Skeletal muscle cell (primary cell): ENCODE results near the gene C19orf25.
A peak's percentile ranks its signal among the peaks of the same experiment; 100 is the strongest.

Experiments used
- DNase-seq: peaks from one replicate; pipeline ENCODE4 v3.0.0-alpha.2; 2010; ENCODE audit warnings: low read depth
- H3K4me3 ChIP-seq: 2 replicates; pipeline ENCODE4 v1.5.1; 2011; ENCODE audit warnings: low read depth, mild to moderate bottlenecking, control low read depth, low read length, moderate library complexity

The C19orf25 gene

DNA sequence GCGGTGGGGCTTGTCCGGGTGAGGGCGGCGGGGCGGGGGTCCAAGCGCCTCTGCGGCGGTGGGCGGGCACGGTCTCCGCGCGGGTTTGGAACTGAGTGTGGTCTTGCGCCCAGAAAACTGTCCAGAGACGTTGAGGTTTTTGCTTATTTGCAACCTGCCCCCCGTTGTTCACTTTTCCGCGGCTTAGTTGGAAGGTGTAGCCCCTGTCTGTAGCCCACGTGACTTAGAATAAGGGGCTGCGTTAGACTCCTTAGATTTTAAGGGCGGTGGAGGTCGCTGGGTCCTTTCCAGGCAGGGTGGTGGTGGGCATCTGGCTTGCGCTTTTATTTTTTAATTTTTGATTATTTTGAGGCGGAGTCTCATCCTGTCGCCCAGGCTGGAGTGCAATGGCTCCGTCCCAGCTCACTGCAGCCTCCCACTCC lies 40.1 kb downstream of the C19orf25 start:
- DNase-seq = no peak
- H3K4me3 ChIP-seq = peak overlapping the region; percentile 72

DNA sequence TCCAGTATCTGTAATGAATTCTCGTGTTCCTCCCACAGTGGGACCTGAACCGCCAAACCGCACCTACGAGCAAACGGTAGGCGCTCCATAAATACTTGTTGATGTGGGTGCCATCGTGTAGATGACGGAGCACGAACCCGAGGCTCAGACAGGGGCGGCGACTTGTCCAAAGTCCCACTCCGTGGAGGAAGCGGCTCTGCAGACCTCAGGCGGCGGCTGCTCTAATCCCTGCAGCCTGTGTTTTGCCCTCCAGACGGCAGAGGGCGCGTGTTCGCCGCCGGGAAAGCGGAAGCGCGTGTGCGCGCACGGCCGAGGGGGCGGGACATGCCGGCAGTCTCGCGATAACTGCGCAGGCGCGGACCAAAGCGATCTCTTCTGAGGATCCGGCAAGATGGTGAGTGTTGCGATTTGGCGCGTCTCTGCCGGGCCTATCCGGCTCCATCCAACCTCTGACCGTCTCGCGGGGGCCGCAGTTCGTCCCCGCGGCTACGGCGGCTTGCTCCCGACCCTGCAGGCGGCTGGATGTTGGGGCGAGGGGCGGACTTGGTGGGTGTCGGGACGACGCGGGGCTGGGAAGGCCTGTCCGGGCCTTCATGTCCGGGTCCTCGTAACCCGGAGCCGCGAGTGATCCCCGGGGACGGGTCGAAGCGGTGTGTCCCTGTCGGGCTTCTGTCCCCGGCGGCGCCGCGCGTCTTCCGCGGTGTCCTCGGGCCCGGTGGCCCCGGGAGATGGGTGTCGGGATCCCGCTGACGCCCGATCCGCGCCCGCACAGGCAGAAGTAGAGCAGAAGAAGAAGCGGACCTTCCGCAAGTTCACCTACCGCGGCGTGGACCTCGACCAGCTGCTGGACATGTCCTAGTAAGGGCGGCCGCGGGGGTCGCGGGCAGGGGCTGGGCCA lies 40.7 kb downstream of the C19orf25 start, which contains the start of gene RPS15:
Gene RPS15, plus strand, starts transcription at position 362 of the 898 bp plus-strand sequence. Its CDS starts 30 bp downstream, at position 392.
- H3K4me3 ChIP-seq = peak within 1 kb of the TSS; percentile 72
- peak; percentile 82 for DNase-seq

DNA sequence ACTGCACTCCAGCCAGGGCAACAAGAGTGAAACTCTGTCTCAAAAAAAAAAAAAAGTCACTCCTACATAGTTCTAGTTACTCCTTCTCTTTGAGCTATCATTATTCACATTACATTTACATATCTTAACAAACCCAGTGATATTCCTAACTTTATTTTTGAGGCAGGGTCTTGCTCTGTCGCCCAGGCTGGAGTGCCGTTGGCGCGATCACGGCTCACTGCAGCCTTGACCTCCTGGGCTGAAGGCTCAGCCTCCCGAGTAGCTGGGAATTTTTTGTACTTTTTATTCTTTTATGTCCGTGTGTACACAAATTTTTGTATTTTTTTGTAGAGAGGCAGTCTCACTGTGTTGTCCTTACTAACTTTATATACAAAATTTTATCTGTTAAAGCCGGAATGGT lies 41.4 kb downstream of the C19orf25 start:
- no peak overlapping the region for H3K4me3 ChIP-seq
- DNase-seq = no peak

DNA sequence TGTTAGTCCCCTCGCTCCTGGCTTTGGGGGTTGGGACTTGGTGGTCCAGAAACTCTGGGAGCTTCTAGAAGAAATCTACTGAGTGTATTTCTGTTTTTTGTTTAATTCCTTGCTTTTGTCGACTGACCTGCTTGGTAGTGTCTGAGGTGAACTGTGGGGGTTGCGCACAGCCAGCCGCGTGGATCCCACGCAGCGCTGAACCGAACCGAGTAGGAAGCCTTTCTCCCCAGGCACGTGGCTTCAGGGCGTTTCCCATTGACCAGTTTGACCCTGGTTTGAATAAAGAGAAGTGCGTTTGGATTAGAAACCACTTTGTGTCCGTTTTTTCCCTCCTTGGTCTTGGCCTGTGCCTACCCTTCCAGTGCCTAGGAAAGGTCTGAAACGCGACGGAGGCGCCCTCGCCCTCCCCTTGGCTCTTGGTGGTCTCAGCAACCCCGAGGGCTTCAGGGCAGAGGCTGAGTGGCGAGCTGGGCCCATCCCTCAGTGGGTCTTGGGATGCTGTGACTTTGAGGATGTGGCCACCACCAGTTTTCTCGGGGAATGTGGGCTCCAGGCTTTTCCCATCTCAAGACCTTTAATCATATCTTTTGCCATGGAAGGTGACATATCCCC lies 43.5 kb downstream of the C19orf25 start:
- DNase-seq = no peak
- no peak overlapping the region for H3K4me3 ChIP-seq

DNA sequence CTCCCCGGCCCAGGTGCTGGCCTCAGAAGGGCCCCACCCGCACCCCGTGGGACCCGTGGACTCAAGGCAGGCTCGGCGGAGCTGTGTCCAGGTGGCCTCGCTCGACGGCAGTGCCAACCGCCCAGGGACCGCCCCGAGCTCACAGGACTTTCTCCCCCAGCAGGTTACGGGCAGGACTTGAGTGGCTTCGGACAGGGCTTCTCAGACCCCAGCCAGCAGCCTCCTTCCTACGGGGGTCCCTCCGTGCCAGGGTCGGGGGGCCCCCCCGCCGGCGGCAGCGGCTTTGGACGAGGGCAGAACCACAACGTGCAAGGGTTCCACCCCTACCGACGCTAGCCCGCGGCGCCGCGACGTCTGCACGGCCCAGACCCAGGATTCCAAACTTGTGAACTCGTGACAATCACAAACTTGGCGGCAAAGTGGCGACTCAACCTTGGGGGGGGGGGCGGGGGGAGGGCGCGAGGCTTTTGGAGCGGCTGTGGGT lies 44.4 kb downstream of the C19orf25 start:
- no peak for DNase-seq
- no peak overlapping the region for H3K4me3 ChIP-seq

DNA sequence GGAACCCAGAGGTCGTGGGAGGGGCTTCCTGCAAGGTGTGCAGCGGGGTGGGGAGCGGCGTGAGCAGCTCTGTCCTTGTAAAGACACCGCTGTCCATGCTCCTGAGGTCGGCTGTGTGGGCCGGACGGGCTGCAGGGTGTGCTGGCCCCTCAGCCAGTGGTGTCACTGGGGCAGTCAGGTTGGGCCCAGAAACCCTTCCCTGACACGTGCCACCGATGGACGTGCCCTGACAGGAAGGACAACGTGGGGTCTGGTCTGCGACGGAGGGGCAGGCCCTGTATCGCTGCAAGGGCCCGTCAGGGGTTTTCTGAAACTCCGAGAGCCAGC lies 45.0 kb downstream of the C19orf25 start:
- H3K4me3 ChIP-seq = no peak overlapping the region
- no peak for DNase-seq

- DNase-seq = no peak
These were observed 45.6 kb downstream of the C19orf25 start for GRCh38 chr19:1433119-1434039.

DNA sequence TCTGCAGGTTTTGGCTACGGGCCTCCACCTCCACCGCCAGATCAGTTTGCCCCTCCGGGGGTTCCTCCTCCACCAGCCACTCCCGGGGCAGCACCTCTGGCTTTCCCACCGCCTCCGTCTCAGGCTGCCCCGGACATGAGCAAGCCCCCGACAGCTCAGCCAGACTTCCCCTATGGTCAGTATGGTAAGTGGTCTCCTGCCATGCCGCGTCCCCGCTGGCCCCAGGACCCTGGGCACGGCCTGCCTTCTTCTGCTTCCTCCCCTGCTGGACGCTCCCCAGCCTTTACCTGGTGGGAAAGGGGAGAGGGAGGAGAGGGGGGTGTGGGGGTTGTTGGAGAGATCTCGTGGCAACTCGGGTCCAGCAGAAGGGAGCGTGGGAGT lies 46.5 kb downstream of the C19orf25 start:
- DNase-seq = no peak
- no peak overlapping the region for H3K4me3 ChIP-seq

More at GRCh38 chr19:1433119-1434039, 45.6 kb downstream of the C19orf25 start:
- H3K4me3 ChIP-seq = no peak overlapping the region

DNA sequence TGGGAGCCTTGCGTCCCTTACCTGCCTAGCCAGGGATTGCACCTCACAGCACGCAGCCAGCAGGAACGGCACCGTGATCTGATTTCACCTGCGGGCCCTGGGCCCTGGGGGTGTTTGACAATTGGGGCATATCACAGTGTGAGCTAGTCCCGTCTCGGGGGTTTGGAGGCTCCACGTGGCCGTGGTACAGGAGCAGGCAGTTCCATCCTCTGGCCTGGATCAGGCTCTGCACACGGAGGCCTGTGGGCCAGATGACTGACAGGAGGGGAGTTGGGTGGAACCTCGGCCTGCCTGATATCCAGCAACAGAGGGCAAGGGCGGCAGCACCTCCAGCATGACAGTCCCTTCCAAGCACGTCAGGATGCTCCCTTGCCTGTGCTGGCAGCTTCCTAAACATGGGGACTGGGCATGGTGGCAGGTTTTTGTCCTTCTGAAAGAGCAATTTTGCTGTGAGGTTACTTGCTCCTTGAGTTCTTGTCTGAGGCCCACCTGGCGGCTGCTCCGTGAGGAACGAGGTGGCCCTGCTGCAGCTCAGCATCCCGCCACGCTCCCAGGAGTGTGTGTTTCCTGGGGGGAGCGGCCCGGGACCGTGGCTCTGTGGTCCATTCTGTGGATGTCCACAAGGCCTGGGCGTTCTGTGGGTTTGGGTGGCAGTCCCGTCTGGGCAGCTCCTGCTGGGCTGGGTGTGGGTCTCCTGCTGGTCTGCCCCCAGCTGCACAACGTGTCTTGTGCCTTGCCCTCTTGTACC lies 47.1 kb downstream of the C19orf25 start:
- no peak overlapping the region for H3K4me3 ChIP-seq
- DNase-seq = no peak

DNA sequence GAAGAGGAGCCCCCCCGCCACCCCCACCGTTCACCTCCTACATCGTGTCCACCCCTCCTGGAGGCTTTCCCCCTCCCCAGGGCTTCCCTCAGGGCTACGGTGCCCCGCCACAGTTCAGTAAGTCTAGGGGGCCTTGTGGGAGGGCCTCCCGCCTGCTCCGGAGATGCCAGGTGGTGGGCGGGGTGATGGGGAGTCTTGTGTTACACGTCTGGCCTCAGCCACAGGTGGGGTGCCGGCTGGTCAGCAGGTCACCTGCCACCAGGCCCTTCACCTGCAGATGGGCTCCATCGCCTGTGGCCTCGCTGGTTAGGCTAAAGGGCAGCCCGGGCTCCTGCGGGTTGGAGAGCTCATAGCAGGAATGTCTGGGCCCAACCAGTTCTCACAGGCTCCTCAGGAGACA lies 48.8 kb downstream of the C19orf25 start:
- no peak overlapping the region for H3K4me3 ChIP-seq
- DNase-seq = no peak

GRCh38 chr19:1429750-1430149 lies 49.3 kb downstream of the C19orf25 start:
- no peak overlapping the region for H3K4me3 ChIP-seq

DNA sequence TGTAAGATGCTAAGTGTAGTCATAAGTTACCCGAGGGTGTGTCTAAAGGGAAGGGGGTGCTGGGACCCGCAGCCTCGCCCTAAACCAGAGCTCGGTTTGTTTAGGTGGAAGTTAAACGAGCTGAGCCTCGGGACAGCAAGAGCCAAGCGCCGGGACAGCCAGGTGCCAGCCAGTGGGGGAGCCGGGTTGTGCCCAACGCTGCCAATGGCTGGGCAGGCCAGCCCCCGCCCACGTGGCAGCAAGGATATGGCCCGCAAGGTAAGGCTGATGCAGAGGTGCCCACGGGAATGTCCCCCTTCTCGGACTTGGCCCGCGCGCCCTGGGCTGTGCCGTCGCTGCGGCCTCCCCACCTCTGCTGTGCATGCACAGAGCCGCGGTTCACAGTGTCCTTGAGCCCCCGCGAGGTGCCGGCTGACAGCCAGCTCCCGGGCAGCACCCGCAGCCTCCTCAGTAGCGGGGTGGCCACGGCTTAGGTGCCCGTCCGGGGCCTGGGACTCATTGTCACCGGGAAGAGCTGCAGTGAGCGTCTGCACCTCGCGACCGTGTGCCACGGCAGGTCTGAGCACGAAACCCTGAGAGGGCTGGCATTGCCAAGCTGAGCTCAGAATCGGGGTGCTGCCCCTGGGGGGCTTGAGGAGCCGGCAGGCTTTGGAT lies 50.1 kb downstream of the C19orf25 start:
- no peak for DNase-seq
- H3K4me3 ChIP-seq = no peak overlapping the region

More at GRCh38 chr19:1429750-1430149, 49.3 kb downstream of the C19orf25 start:
- no peak for DNase-seq

- no peak overlapping the region for H3K4me3 ChIP-seq
- no peak for DNase-seq
These were observed 51.6 kb downstream of the C19orf25 start for GRCh38 chr19:1427221-1427920.

DNA sequence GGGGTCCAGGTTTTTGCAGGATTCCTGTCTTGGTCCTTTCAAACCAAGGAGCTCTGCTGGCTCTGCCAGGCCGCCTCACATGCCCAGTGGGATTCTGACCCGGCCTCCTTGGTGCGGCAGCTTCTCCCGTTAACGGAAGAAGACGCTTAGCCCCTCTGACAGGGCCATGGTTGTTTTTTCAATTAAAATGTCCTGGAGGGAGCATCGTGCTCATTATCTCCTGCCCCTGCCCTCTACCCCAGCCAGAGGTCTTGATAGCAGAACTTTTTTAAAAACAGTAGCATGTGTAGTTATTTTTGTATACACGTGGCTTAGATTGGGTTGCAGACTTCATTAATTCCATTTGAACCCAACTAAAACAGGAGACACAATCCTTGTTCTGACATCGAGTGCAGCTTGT lies 52.3 kb downstream of the C19orf25 start:
- H3K4me3 ChIP-seq = no peak overlapping the region
- DNase-seq = no peak

DNA sequence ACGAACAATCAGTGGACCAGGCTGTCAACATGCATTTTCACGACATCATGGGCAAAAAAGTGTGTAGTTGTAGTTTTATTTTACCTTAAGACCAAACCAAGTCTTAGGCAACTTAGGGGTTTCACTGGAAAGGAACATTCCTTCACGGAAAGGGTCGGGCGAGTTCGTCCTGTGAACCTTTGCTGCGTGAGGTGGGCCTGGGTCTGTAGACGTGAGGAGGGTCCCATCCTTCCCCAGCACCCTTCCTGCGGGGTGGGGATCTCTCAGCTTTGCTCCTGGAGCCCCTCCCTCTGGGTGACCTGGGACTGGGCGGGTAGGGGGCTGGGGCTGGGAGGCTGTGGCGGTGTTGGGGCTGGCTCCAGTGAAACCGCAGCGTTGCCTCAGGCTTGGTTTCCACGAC lies 53.1 kb downstream of the C19orf25 start:
- H3K4me3 ChIP-seq = no peak overlapping the region
- no peak for DNase-seq

- no peak for DNase-seq
- no peak overlapping the region for H3K4me3 ChIP-seq
These were observed 53.7 kb downstream of the C19orf25 start for GRCh38 chr19:1425102-1425837.

DNA sequence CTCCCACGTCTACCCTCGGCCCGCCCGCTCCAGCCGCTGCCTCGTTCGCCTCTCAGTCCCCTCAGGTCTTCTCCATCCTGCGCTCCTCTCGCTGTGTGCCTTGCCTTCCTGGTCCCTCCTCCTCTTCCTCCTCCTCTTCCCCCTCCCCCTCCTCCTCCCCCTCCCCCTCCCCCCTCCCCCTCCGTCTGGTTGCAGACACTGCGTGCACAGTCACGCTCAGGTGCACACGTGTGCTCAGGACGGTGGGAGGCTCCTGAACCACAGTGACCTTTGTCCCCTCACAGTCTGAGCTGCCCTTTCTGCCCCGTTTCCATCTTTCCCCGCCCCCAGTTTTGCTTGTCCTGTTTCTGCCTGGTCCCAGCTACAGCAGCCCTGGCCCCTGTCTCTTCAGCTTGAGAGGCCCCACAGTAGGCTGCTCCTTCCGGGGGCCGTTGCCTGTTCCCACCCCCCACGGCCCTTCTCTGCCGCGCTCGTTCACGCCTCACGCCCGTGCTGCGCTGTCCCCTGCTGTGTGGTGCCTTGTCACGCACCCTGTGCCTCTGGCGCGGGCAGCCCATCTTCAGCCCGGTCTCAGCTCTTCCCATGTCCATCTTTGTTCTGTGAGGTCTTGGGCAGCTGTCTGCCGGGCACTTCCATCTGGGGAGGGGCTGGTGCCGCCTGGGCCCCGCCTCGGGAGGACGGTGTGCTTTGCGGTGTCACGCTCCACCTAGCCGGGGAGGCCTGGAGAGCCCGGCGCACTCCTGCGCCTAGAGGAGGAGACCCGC lies 54.6 kb downstream of the C19orf25 start:
- H3K4me3 ChIP-seq = no peak overlapping the region
- DNase-seq = no peak
